Measurements from ENCODE around the gene SMIM43. TPM values are rescaled to one million over a fixed set of nuclear protein-coding genes. Genes with fewer than 3 reads are reported as not detected.

The SMIM43 gene
- total RNA-seq, 1 experiment from 2014 or later: 1.2 TPM

DNA sequence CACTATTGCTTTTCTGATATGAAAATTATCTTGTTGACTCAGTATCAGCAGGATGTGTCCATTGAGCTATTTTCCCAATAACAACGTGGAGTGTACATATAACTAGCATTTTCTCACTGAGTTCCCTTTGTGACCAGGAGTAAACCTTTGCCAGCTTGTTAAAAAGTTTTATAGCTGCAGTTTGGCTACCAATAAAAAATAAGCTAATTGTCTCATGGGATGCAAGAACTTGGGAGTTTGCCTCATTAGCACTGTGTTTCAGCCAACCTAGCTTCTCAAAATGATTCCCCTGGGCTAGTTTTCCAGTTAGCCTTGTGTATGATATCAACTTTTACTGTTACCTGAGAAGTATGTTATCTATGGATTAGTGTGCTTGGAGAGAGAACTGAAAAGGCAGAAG is 43.3 kb downstream of the SMIM43 start:
- Mint-ChIP-seq H3K36me3 (ENCODE audit: insufficient read depth in 1 of 3, low read depth in 3 of 3) (no peaks in the 10 kb centered on the region), H3K27me3 (ENCODE audit: low read depth) (no peaks in the 10 kb centered on the region), H3K27ac (0 out of 7 replicates have a peak overlapping the region, but pooled peaks of 1 of the 3 experiments have one; percentile 60), H3K9me3 (no peaks in the 10 kb centered on the region), H3K4me1 (peaks cover 3 to 11% of the 10 kb centered on the region in 2 experiments), H3K4me3 (no peak overlapping the region)
- Histone ChIP-seq H3K4me1 (ENCODE audit: insufficient read depth, low read length) (no peaks in the 10 kb centered on the region), H3K9me3 (ENCODE audit: control insufficient read depth, low read depth, low read length) (no peaks in the 10 kb centered on the region), H3K9ac (ENCODE audit: extremely low read depth, insufficient read length, low read length) (no peak overlapping the region), H3K23ac (ENCODE audit: insufficient read length, low read depth, low read length) (no peak overlapping the region), H2BK12ac (ENCODE audit: insufficient read length, low read depth, low read length) (no peak overlapping the region), H4K91ac (ENCODE audit: insufficient read length, low read depth, low read length) (no peak overlapping the region), H3K79me1 (ENCODE audit: insufficient read depth, low read depth, low read length, poor library complexity, severe bottlenecking) (no peaks in the 10 kb centered on the region), H3K4ac (ENCODE audit: low read depth, low read length) (no peak overlapping the region), H3K27ac (ENCODE audit: insufficient read length, low read depth, low read length) (no peak overlapping the region), H2BK20ac (ENCODE audit: low read depth, low read length, poor library complexity, severe bottlenecking) (no peak overlapping the region), H4K5ac (ENCODE audit: insufficient read length, low read depth, low read length) (no peak overlapping the region), H3T11ph (ENCODE audit: low read length) (no peak overlapping the region), H4K8ac (replicated peaks; ENCODE audit: insufficient read length, low read depth, low read length) (no peak overlapping the region), H4K20me1 (ENCODE audit: control insufficient read depth, insufficient read depth, insufficient read length) (no peaks in the 10 kb centered on the region), H2AFZ (ENCODE audit: low read length) (no peak overlapping the region), H3K14ac (ENCODE audit: insufficient read depth, low read length) (no peak overlapping the region), H3K56ac (ENCODE audit: insufficient read length, low read depth, low read length) (no peak overlapping the region), H2BK5ac (ENCODE audit: insufficient read length, low read length) (no peak overlapping the region), H2AK5ac (ENCODE audit: insufficient read length, low read length) (no peak overlapping the region), H3K27me3 (ENCODE audit: insufficient read depth, low read length) (no peaks in the 10 kb centered on the region), H3K4me2 (ENCODE audit: insufficient read depth, insufficient read length, low read length) (no peak overlapping the region), H3K79me2 (ENCODE audit: insufficient read depth, low read length) (no peaks in the 10 kb centered on the region), H3K18ac (ENCODE audit: insufficient read length, low read depth, low read length) (no peak overlapping the region), H2BK15ac (ENCODE audit: low read depth, low read length) (no peak overlapping the region), H3K23me2 (ENCODE audit: insufficient read length, low read depth, low read length, poor library complexity, severe bottlenecking) (no peaks in the 10 kb centered on the region), H2BK120ac (ENCODE audit: low read depth, low read length, poor library complexity, severe bottlenecking) (no peak overlapping the region)
- DNase-seq: no peak
- TF ChIP-seq, protein P1, sequence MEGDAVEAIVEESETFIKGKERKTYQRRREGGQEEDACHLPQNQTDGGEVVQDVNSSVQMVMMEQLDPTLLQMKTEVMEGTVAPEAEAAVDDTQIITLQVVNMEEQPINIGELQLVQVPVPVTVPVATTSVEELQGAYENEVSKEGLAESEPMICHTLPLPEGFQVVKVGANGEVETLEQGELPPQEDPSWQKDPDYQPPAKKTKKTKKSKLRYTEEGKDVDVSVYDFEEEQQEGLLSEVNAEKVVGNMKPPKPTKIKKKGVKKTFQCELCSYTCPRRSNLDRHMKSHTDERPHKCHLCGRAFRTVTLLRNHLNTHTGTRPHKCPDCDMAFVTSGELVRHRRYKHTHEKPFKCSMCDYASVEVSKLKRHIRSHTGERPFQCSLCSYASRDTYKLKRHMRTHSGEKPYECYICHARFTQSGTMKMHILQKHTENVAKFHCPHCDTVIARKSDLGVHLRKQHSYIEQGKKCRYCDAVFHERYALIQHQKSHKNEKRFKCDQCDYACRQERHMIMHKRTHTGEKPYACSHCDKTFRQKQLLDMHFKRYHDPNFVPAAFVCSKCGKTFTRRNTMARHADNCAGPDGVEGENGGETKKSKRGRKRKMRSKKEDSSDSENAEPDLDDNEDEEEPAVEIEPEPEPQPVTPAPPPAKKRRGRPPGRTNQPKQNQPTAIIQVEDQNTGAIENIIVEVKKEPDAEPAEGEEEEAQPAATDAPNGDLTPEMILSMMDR (conservative IDR thresholded peaks at IDR 0.05): no peak
- WGBS (ENCODE audit: extremely low coverage, insufficient read length, low lambda C conversion rate): no CpG with 5 or more reads among the region's 1 CpG

All from H9 (cell line).